ENCODE measurements around the gene CHST3. TPM values are rescaled to one million over a fixed set of nuclear protein-coding genes. Genes with fewer than 3 reads are reported as not detected.
"Not testable (repeated sequence)": the region's sequence is repeated elsewhere in the genome, so short reads cannot be mapped to it uniquely, and the experiment has no call there.

Gene CHST3
- polyA plus RNA-seq, 1 donor: 12.4 TPM

- no peak for DNase-seq (ENCODE audit: low read depth)
These were observed 15.6 kb upstream of the CHST3 start for GRCh38 chr10:71948496-71949067.

DNA sequence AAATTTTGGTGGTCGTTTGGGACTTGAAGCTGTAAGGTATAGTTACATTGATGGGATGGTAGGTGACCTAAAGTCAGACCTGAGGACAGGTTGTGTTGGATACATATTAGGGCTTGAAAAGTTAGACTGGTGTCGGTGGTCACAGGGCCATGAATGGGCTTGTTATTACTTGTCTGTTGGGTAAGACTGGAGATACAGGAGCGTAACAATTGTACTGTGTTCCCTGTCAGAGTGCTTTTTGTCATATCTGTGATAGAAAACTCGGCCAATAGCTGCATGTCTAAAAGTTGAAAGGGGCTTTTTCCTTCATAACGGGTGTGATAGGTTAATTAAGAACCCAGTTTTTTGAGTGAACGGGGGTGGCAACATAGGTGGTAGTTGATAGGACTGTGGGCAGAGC is 13.5 kb upstream of the CHST3 start:
- DNase-seq (ENCODE audit: low read depth): no peak

DNA sequence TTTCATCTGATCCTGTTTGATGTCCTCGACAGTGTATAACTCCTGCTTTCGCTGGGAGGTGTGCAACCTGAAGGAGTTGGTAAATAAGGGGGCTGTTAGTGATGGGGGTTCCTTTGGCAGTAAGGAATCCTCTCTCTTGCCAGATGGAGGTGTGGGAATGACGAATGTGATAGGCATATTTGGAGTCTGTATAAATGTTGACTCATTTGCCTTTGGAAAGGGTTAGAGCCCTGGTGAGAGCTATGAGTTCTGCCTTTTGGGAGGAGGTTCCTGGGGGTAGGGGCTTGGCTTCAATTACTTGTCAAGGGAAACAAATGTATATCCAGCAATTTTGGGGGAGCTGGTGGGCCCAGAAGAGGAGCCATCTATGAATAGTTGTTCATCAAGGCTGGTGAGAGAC is 11.4 kb upstream of the CHST3 start:
- DNase-seq (ENCODE audit: low read depth): no peak

- DNase-seq (ENCODE audit: low read depth): no peak
These were observed 6.5 kb upstream of the CHST3 start for GRCh38 chr10:71957546-71958275.

GRCh38 chr10:71959526-71959925 is 4.7 kb upstream of the CHST3 start:
- DNase-seq (ENCODE audit: low read depth): no peak

DNA sequence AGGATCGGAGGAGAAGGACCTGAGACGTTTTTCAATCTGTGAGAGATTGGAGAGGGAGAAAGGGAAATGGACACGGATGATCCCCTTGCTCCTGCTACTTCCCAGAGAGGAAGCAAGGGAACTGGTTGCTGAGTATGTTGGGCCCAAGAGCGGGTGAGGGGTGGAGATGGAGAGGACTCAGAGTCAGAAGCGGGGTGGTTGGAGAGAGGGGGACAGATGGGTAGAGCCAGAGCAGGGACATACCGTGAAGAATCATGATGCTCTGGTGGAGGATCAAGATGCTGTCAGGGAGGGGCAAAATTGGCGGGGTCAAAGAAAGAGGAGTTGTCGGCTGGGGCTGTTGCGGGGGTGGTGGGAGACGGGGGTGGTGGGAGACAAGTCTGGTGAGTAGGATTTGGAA is 2.4 kb upstream of the CHST3 start:
- no peak for DNase-seq (ENCODE audit: low read depth)

DNA sequence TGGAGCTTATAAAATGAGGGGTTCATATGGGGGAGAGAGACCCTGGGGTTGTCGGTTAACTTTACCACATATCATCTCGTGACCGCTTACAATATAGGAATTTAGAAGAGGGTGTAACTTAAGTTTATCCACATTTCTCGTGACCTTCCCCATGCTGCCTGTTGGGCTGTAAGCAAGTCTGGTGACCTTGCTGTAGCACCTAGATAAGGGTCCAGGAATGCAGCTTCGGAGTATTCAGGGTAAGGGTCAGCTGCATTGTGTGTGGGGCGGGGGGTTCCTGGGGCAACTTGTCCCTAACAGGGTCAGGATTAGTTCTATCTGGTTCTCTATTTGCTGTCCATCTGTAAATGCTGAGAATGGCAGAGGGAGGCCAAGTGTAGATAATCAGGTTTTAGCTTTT is 1.3 kb upstream of the CHST3 start:
- no peak for DNase-seq (ENCODE audit: low read depth)

GRCh38 chr10:71963351-71964097 is 671 bp upstream of the CHST3 start:
- no peak for DNase-seq (ENCODE audit: low read depth)

GRCh38 chr10:71964743-71965515 is 734 bp downstream of the CHST3 start:
- no peak for DNase-seq (ENCODE audit: low read depth)

GRCh38 chr10:71965623-71966022 is 1.4 kb downstream of the CHST3 start:
- DNase-seq (ENCODE audit: low read depth): no peak

GRCh38 chr10:71966046-71967004 is 2.1 kb downstream of the CHST3 start:
- DNase-seq (ENCODE audit: low read depth): no peak

DNA sequence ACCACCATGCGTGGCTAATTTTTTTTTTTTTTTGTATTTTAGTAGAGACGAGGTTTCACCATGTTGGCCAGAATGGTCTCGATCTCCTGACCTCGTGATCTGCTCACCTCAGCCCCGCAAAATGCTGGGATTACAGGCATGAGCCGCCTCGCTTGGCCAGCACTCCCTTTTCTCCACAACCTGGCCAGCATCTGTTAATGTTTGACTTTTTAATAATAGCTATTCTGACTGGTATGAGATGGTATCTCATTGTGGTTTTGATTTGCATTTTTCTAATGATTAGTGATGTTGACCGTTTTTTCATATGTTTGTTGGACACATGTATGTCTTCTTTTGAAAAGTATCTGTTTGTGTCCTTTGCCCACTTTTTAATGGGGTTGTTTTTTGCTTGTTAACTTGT is 3.8 kb downstream of the CHST3 start:
- not testable (repeated sequence) for DNase-seq (ENCODE audit: low read depth)

GRCh38 chr10:71968553-71969474 is 4.6 kb downstream of the CHST3 start:
- DNase-seq (ENCODE audit: low read depth): no peak

DNA sequence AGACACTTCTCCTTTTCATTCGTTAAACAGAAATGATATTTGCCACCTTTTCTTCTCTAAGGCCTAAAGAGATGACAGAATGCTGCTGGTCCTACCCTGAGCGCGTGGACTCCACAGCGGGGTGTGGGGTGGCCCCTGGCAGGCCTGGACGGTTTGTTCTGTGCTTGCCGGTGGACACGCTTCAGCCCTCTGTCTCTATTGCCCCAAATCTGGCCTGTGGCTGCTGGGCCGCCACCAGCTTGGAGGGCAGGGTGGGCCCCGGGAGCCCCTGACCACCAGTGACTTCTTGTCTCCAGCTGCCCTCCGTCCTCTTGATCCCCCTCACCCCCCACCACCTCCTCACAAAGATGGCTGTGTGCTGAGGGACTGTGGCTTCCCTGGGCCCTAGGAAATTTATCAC is 5.7 kb downstream of the CHST3 start:
- no peak for DNase-seq (ENCODE audit: low read depth)

DNA sequence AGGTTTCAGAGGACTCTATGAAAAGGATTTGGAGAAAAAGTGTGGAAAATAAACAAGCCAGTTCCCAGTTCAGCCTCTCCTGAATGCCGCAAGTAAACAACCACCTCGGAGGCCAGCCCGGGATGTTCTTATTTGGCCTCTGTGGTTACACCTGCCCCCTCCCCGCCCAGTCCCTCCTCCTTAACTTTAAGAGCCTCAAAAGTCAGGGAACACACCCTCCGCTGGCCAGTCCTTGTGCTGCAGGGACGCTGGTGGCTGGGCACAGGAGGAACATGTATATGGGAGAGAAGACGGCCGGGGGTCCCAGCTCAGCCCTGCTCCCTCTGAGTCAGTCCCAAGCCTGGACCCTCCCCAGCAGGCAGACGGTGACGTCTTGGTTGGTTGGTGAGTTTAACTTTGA is 6.1 kb downstream of the CHST3 start:
- DNase-seq (ENCODE audit: low read depth): no peak

GRCh38 chr10:71970869-71971268 is 6.7 kb downstream of the CHST3 start:
- no peak for DNase-seq (ENCODE audit: low read depth)

DNA sequence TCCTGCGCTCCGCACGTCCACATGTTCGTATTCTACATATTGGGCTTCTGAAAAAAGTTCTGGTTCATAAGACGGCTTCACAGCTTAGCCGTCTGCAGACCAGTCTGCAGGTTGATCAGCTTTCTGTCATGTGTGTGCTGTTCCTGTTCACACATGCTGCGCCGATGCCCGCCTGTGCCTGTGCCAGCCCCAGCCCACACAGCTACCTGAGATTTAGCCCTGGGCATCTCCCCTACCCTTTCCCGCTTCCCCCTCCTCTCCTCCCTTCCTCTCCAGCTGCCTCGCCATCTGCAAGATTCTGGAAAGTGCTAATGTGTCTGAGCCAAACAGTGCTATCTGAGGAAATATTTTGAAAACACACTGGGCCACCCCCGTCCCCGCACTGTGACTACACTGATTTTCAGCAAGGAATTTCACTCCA is 7.1 kb downstream of the CHST3 start:
- no peak for DNase-seq (ENCODE audit: low read depth)

DNA sequence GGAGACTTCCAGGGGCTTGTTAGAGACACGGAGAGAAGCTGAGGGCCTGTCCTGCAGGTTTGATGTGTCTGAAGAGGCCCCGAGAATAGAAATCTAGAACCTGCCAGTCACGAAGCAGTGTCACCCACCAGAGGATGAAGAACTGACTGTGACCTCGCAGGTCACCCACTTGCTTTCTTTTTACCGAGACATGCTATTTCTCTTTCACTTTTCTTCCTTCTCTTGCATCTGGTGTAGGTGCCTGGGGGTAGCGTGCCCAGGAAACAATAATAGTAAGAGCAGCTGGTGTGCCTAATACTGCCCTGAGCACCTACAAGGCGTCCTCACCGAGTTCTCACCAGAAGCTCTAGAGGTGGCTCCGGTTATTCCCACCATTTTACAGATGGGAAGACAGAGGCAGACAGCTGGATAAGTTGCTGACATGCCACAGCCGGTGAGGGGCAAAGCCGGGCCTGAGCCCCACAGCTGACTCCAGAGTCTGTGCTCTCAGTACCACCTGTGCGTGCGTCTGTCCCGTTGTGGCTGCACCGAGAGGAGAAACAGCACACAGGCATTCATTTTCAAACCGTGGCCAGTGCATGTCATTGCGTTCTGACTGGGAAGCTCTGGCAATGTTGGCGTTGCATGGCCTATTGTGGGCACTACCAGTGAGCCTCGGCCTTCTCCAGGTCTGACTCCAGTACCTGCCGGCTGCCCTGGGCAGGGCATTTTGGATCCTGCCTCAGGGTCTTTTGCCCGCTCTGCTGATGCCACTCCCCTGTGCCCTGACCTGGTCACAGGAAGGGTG is 7.8 kb downstream of the CHST3 start:
- no peak for DNase-seq (ENCODE audit: low read depth)

All from forelimb muscle (tissue), 1 donor.